Natural killer cell (primary cell): ENCODE data around the gene MGMT. TPM values are rescaled to one million over a fixed set of nuclear protein-coding genes. Genes with fewer than 3 reads are reported as not detected.

ENCODE experiments used
- ATAC-seq, 3 donors: fragments of 150-1000 bp in 2 of 3; fragments of 200-7000 bp in 1 of 3; cut with Tn5 transposase; 1 replicate in 1 of 3; 2 replicates in 2 of 3; pipeline ENCODE4 v1.10.0; 2021; ENCODE audit warnings: mild to moderate bottlenecking in 2 of 3, moderate library complexity in 2 of 3
- DNase-seq, 2 donors: peaks; one replicate each; pipeline versions ENCODE4 v3.0.0 to v3.0.0-alpha.2; 2013 to 2021; ENCODE audit warnings: mixed read lengths in 1 of 2
- H3K27ac ChIP-seq: one replicate; pipeline ENCODE4 v1.5.1; 2013; ENCODE audit warnings: mild to moderate bottlenecking, low read length
- H3K27me3 ChIP-seq: one replicate; pipeline ENCODE4 v1.6.1; 2013; ENCODE audit warnings: low read length; ENCODE audit not compliant: control insufficient read depth, insufficient read depth
- H3K36me3 ChIP-seq: one replicate; pipeline ENCODE4 v1.6.1; 2013; ENCODE audit warnings: low read length; ENCODE audit not compliant: control insufficient read depth, insufficient read depth
- H3K4me1 ChIP-seq: one replicate; pipeline ENCODE4 v1.6.1; 2013; ENCODE audit warnings: low read length; ENCODE audit not compliant: control insufficient read depth, insufficient read depth
- H3K4me3 ChIP-seq: one replicate; pipeline ENCODE4 v1.5.1; 2013; ENCODE audit warnings: low read length
- H3K9me3 ChIP-seq: one replicate; pipeline ENCODE4 v1.6.1; 2013; ENCODE audit warnings: low read length; ENCODE audit not compliant: control insufficient read depth, insufficient read depth
- H3K27ac Mint-ChIP-seq, 2 donors: one replicate each; pipeline ENCODE4 v1.8.0; 2022; ENCODE audit warnings: mild to moderate bottlenecking in 2 of 2, mixed read lengths in 2 of 2, moderate library complexity in 1 of 2
- H3K27me3 Mint-ChIP-seq, 2 donors: one replicate each; pipeline ENCODE4 v1.8.0; 2022; ENCODE audit warnings: low read depth in 2 of 2, mixed read lengths in 2 of 2
- H3K36me3 Mint-ChIP-seq: one replicate; pipeline ENCODE4 v1.8.0; 2022; ENCODE audit warnings: mixed read lengths
- H3K4me1 Mint-ChIP-seq, 2 donors: one replicate each; pipeline ENCODE4 v1.8.0; 2022; ENCODE audit warnings: mixed read lengths in 2 of 2
- H3K4me3 Mint-ChIP-seq: one replicate; pipeline ENCODE4 v1.8.0; 2022; ENCODE audit warnings: mild to moderate bottlenecking, moderate library complexity, mixed read lengths
- H3K9me3 Mint-ChIP-seq, 2 donors: one replicate each; pipeline ENCODE4 v1.8.0; 2022; ENCODE audit warnings: mixed read lengths in 2 of 2
- WGBS: methylation state at CpG from one replicate; pipeline ENCODE4 v1.1.7; 2013; ENCODE audit warnings: missing lambda C conversion rate; ENCODE audit not compliant: insufficient coverage; 5-methylcytosine and 5-hydroxymethylcytosine counted together
- intact Hi-C: fragments of 100-400 bp; cut with micrococcal nuclease; formaldehyde crosslinking; loops from one replicate; pipeline ENCODE4 v1.14.2; 2022
- total RNA-seq, 4 donors: library from RNA; stranded (reverse); fragments of 120-200 nt in 1 of 4; gene quantifications; one replicate each; pipeline versions ENCODE4 v1.2.3 to v1.2.4, GENCODE V29; 2013 to 2022
- TF ChIP-seq, protein P1 (sequence below): fragments of 200-600 bp; IDR thresholded peaks from one replicate; pipeline ENCODE4 v1.8.0; 2022; ENCODE audit warnings: antibody characterized with exemption

The MGMT gene
- total RNA-seq, 3 donors from 2014 or later (not counting 1 experiment from before 2014, with no cell fraction given), result 16.5 to 19.7 (median 18.8) TPM

DNA sequence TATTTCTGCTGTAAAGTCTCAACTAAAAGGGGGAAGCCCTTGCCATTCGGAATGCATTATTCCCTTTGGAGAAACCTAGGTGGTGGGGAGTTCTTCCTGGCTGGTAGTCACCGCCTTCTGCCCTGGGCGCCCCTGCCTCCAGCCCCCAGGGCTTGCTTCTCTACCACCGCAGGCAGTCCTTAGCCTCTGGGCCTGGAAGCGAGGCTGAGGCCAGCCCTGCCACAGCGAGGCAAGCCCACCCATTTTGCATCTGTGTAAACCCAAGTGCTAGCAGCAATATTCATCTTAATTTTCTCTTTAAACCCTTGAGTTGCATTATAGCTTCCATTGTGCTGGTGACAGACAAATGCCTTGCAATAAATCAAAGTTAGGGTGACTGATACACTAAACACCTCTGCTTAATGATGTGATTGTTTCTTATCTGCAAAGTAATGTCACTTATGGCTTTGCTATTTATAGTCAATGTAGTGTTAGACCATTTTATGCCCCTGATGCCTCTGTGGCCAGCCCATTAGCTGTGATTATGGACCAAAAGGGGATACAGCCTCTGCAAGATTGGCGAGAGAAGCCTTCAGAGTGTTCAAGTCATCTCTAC, 26.2 kb upstream of the MGMT start:
- 86% methylated on average over 7 of the region's 7 CpGs for WGBS
- intact Hi-C loops, result no loop called here
- Histone ChIP-seq H3K4me3 (no peak overlapping the region), H3K27me3 (no peaks in the 10 kb centered on the region), H3K9me3 (no peaks in the 10 kb centered on the region), H3K27ac (no peak overlapping the region), H3K36me3 (no peaks in the 10 kb centered on the region), H3K4me1 (no peaks in the 10 kb centered on the region)
- peaks cover 7 to 22% of the 10 kb centered on the region in 2 donors for H3K27me3 Mint-ChIP-seq
- DNase-seq (no peak), ATAC-seq (no peak)
- no peaks in the 10 kb centered on the region for H3K4me1 Mint-ChIP-seq
- TF ChIP-seq, protein P1, sequence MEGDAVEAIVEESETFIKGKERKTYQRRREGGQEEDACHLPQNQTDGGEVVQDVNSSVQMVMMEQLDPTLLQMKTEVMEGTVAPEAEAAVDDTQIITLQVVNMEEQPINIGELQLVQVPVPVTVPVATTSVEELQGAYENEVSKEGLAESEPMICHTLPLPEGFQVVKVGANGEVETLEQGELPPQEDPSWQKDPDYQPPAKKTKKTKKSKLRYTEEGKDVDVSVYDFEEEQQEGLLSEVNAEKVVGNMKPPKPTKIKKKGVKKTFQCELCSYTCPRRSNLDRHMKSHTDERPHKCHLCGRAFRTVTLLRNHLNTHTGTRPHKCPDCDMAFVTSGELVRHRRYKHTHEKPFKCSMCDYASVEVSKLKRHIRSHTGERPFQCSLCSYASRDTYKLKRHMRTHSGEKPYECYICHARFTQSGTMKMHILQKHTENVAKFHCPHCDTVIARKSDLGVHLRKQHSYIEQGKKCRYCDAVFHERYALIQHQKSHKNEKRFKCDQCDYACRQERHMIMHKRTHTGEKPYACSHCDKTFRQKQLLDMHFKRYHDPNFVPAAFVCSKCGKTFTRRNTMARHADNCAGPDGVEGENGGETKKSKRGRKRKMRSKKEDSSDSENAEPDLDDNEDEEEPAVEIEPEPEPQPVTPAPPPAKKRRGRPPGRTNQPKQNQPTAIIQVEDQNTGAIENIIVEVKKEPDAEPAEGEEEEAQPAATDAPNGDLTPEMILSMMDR, result no peak
- H3K27ac Mint-ChIP-seq, result no peak overlapping the region
- H3K4me3 Mint-ChIP-seq, result no peak overlapping the region
- no peaks in the 10 kb centered on the region for H3K9me3 Mint-ChIP-seq
- no peaks in the 10 kb centered on the region for H3K36me3 Mint-ChIP-seq

DNA sequence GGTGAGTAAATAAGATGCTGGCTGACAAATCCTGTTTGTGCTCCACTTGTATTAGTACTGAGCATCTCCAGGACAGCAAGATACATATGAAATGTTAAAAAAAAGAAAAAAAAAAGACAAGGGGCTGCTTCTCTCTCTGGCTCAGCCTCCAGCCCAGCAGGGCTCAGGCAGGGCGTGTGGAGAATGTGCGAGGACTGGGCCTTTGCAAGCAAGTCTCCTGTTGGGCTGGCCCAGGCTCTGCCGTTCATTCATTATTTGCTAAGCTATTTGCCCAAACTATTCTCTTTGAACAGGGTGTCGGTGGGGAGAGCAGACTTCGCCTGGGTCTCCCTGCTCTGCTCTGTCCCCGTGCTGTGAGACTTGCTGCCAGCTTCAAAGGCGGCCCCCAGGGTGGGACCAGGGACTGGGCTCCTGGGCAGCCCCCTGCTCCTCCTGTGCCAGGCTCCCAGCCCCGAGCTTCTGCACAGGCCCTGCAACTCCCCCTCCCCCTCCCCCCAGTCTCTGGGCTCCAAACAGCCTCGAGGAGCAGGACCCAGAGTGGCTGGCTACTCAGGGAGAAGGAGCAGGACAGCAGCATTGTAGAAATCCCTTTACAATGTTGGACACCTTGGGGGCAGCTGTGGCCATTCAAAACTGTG, 25.6 kb upstream of the MGMT start:
- 78% methylated on average over 9 of the region's 9 CpGs for WGBS
- Mint-ChIP-seq H3K36me3 (no peaks in the 10 kb centered on the region), H3K4me1 (no peaks in the 10 kb centered on the region), H3K9me3 (no peaks in the 10 kb centered on the region), H3K27me3 (peaks cover 10 to 22% of the 10 kb centered on the region in 2 donors), H3K27ac (no peak overlapping the region), H3K4me3 (no peak overlapping the region)
- TF ChIP-seq, protein P1, result no peak
- H3K9me3 ChIP-seq, result no peaks in the 10 kb centered on the region
- no peaks in the 10 kb centered on the region for H3K4me1 ChIP-seq
- no peak overlapping the region for H3K27ac ChIP-seq
- DNase-seq (no peak), ATAC-seq (no peak)
- no peaks in the 10 kb centered on the region for H3K36me3 ChIP-seq
- no peak overlapping the region for H3K4me3 ChIP-seq
- intact Hi-C loops, result no loop called here
- H3K27me3 ChIP-seq, result no peaks in the 10 kb centered on the region

DNA sequence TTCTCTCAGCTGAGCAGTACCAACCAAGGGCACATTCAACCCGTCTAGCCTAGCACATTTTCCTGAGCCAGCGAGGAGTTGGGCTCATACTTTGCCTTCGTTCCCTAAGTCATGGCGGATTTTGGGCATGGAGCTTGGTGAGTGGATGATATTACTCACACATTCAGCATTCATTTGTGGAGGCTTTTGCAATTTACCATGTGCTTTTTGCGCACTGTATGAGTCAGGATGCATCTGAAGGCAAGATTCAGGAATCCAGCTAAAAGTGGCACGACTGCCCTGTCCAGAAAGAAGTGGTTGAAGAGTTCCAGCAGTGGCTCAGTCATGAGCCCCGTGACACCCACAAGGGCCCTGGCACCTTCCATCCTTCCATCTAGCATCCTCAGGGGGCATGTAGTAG, 24.2 kb upstream of the MGMT start:
- no peaks in the 10 kb centered on the region for H3K36me3 Mint-ChIP-seq
- no peaks in the 10 kb centered on the region for H3K9me3 ChIP-seq
- no peak overlapping the region for H3K4me3 ChIP-seq
- intact Hi-C loops, result no loop called here
- 93% methylated on average over 7 of the region's 7 CpGs for WGBS
- no peak overlapping the region for H3K27ac Mint-ChIP-seq
- H3K36me3 ChIP-seq, result no peaks in the 10 kb centered on the region
- no peaks in the 10 kb centered on the region for H3K4me1 Mint-ChIP-seq
- ATAC-seq, result no peak
- H3K4me3 Mint-ChIP-seq, result no peak overlapping the region
- H3K27me3 ChIP-seq, result no peaks in the 10 kb centered on the region
- TF ChIP-seq, protein P1, result no peak
- no peak for DNase-seq
- no peak overlapping the region for H3K27ac ChIP-seq
- peaks cover 14 to 33% of the 10 kb centered on the region in 2 donors for H3K27me3 Mint-ChIP-seq
- no peaks in the 10 kb centered on the region for H3K4me1 ChIP-seq
- H3K9me3 Mint-ChIP-seq, result no peaks in the 10 kb centered on the region

DNA sequence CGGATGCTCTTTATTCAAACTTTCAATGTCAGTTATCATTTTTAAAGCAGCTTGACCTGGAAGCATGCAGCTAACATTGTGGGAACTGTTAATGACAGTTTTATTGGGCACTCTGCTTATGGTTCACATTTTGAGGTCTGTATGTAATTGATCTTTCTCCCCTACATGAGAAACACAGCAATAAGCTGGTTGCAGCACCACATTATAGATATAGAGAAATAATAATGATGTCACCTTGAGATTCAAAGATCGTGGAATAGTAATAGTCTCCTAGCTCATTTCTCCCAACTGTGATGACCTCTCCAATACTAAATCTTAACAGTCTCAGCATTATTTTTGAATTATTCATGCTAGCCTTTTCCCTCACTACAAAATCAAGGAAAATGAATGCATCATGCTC, 22.7 kb upstream of the MGMT start:
- WGBS, result 73% methylated on average over 1 of the region's 2 CpGs
- TF ChIP-seq, protein P1, result no peak
- no peaks in the 10 kb centered on the region for H3K4me1 Mint-ChIP-seq
- H3K9me3 Mint-ChIP-seq, result no peaks in the 10 kb centered on the region
- ATAC-seq, result no peak
- Histone ChIP-seq H3K27me3 (no peaks in the 10 kb centered on the region), H3K9me3 (no peaks in the 10 kb centered on the region), H3K27ac (no peak overlapping the region), H3K4me1 (no peaks in the 10 kb centered on the region), H3K36me3 (no peaks in the 10 kb centered on the region), H3K4me3 (no peak overlapping the region)
- intact Hi-C loops, result no loop called here
- H3K4me3 Mint-ChIP-seq, result no peak overlapping the region
- peaks cover 11 to 33% of the 10 kb centered on the region in 2 donors for H3K27me3 Mint-ChIP-seq
- H3K36me3 Mint-ChIP-seq, result no peaks in the 10 kb centered on the region
- DNase-seq, result no peak
- H3K27ac Mint-ChIP-seq, result no peak overlapping the region
